Measurements from ENCODE around the gene GPR146.

The GPR146 gene

DNA sequence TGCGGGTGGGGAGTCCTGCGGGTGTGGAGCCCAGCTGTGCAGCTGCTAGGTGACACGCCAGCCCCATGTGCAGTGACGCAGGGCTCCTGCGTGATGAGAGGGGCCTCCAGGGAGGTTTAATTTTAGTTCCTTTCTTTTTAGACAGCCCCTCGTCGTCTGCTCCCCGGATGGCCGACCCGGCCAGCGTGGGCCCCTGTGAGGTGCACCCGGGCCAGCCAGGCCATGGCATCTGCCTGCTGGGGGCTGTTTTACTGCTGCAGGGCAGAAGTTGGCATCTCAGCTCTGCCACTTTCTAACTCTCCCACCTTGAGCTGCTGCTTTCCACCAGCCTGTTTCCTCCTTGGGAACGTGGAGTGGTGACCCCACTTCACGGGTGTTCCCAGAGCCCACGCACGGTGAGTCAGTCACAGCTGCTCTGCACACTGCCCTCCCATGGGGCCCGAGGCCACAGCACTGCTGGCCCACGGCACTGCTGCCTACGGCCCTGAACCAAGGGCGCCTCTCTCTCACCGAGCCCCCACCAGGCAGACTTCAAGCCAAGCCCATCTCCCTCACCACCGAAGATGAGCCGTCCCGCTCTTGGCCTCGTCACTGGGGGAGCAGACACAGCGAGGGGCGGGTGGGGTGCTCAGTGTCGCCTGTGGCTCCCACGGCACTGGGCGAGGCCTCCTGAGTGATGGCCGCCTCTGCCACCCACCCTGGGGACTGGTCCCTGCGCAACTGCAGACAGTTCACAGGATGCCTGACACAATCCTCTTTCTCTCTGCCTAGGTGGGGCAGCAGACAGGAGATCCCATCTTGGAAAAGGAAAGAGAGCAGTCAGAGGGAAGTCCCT lies 40.1 kb upstream of the GPR146 start:
- H4K20me1 ChIP-seq (ENCODE audit: control insufficient read depth, insufficient read depth, low read depth, low read length), result no peaks in the 10 kb centered on the region
- H3K27me3 ChIP-seq (ENCODE audit: control insufficient read depth, low read length), result no peaks in the 10 kb centered on the region
- peaks cover 9% of the 10 kb centered on the region for H3F3A ChIP-seq (ENCODE audit: control insufficient read depth, insufficient read depth)
- no peaks in the 10 kb centered on the region for H3K9me2 ChIP-seq (replicated peaks; ENCODE audit: control insufficient read depth, low read length)
- peak overlapping the region; percentile 79 for H3K27ac ChIP-seq (ENCODE audit: low read depth, low read length)
- peak overlapping the region; percentile 85 for H3K4me2 ChIP-seq (ENCODE audit: low read length)
- H3K9me3 ChIP-seq (ENCODE audit: control insufficient read depth, insufficient read depth, low read length), result no peaks in the 10 kb centered on the region
- TF ChIP-seq EZH2phosphoT487 (IDR thresholded peaks at IDR 0.05; ENCODE audit: borderline replicate concordance, low read length), result no peak
- no peak for TF ChIP-seq CTCF (IDR thresholded peaks at IDR 0.05; ENCODE audit: low read depth, low read length, poor library complexity, severe bottlenecking)
- peak overlapping the region; percentile 70 for H3K4me3 ChIP-seq (ENCODE audit: low read length)
- peaks cover 76% of the 10 kb centered on the region for H3K36me3 ChIP-seq (ENCODE audit: control insufficient read depth, low read length)
- peaks cover 27% of the 10 kb centered on the region for H3K79me2 ChIP-seq (ENCODE audit: control insufficient read depth, low read length)
- peaks cover 62% of the 10 kb centered on the region for H3K4me1 ChIP-seq (ENCODE audit: control insufficient read depth, low read length)

- H3K4me3 ChIP-seq (ENCODE audit: low read length), result peak overlapping the region; percentile 5; the same call in 1 of the 2 replicates
- H3K4me1 ChIP-seq (ENCODE audit: control insufficient read depth, low read length), result peaks cover 51% of the 10 kb centered on the region
- TF ChIP-seq EZH2phosphoT487 (IDR thresholded peaks at IDR 0.05; ENCODE audit: borderline replicate concordance, low read length) (no peak), CTCF (IDR thresholded peaks at IDR 0.05; ENCODE audit: low read depth, low read length, poor library complexity, severe bottlenecking) (no peak)
- H3F3A ChIP-seq (ENCODE audit: control insufficient read depth, insufficient read depth), result peaks cover 4% of the 10 kb centered on the region; the same call in 1 of the 2 replicates
- H3K27me3 ChIP-seq (ENCODE audit: control insufficient read depth, low read length), result no peaks in the 10 kb centered on the region
- peak overlapping the region; percentile 85 for H3K4me2 ChIP-seq (ENCODE audit: low read length)
- peaks cover 29% of the 10 kb centered on the region for H3K79me2 ChIP-seq (ENCODE audit: control insufficient read depth, low read length)
- H3K36me3 ChIP-seq (ENCODE audit: control insufficient read depth, low read length), result peaks cover 76% of the 10 kb centered on the region
- peak overlapping the region; percentile 79 for H3K27ac ChIP-seq (ENCODE audit: low read depth, low read length)
- no peaks in the 10 kb centered on the region for H3K9me2 ChIP-seq (replicated peaks; ENCODE audit: control insufficient read depth, low read length)
- H4K20me1 ChIP-seq (ENCODE audit: control insufficient read depth, insufficient read depth, low read depth, low read length), result no peaks in the 10 kb centered on the region
- H3K9me3 ChIP-seq (ENCODE audit: control insufficient read depth, insufficient read depth, low read length), result no peaks in the 10 kb centered on the region
Measured at GRCh38 chr7:1005303-1005702, 39.0 kb upstream of the GPR146 start.

GRCh38 chr7:1007901-1008300 lies 36.4 kb upstream of the GPR146 start:
- H3F3A ChIP-seq (ENCODE audit: control insufficient read depth, insufficient read depth), result no peaks in the 10 kb centered on the region
- no peak overlapping the region for H3K4me2 ChIP-seq (ENCODE audit: low read length)
- TF ChIP-seq EZH2phosphoT487 (IDR thresholded peaks at IDR 0.05; ENCODE audit: borderline replicate concordance, low read length), result no peak
- TF ChIP-seq CTCF (IDR thresholded peaks at IDR 0.05; ENCODE audit: low read depth, low read length, poor library complexity, severe bottlenecking), result no peak
- H3K27me3 ChIP-seq (ENCODE audit: control insufficient read depth, low read length), result no peaks in the 10 kb centered on the region
- peaks cover 68% of the 10 kb centered on the region for H3K36me3 ChIP-seq (ENCODE audit: control insufficient read depth, low read length)
- H3K9me2 ChIP-seq (replicated peaks; ENCODE audit: control insufficient read depth, low read length), result no peaks in the 10 kb centered on the region
- H4K20me1 ChIP-seq (ENCODE audit: control insufficient read depth, insufficient read depth, low read depth, low read length), result no peaks in the 10 kb centered on the region
- H3K27ac ChIP-seq (ENCODE audit: low read depth, low read length), result no peak overlapping the region
- H3K4me1 ChIP-seq (ENCODE audit: control insufficient read depth, low read length), result peaks cover 40% of the 10 kb centered on the region
- no peak overlapping the region for H3K4me3 ChIP-seq (ENCODE audit: low read length)
- no peaks in the 10 kb centered on the region for H3K9me3 ChIP-seq (ENCODE audit: control insufficient read depth, insufficient read depth, low read length)
- peaks cover 54% of the 10 kb centered on the region for H3K79me2 ChIP-seq (ENCODE audit: control insufficient read depth, low read length)
